Colonic mucosa (tissue), 4 donors: ENCODE measurements around the gene RIOX2. TPM values are rescaled to one million over a fixed set of nuclear protein-coding genes. Genes with fewer than 3 reads are reported as not detected.
"Not testable (repeated sequence)": the region's sequence is repeated elsewhere in the genome, so short reads cannot be mapped to it uniquely, and the experiment has no call there.

ENCODE experiments used
- DNase-seq: peaks from one replicate; pipeline ENCODE4 v3.0.0-alpha.2; 2020
- H3K27ac ChIP-seq: fragments of 200-600 bp; one replicate; pipeline ENCODE4 v1.8.0; 2021
- H3K27me3 ChIP-seq: fragments of 200-600 bp; one replicate; pipeline ENCODE4 v1.8.0; 2021
- H3K36me3 ChIP-seq: fragments of 200-600 bp; one replicate; pipeline ENCODE4 v1.8.0; 2021
- H3K4me1 ChIP-seq: fragments of 200-600 bp; one replicate; pipeline ENCODE4 v1.8.0; 2021; ENCODE audit warnings: mild to moderate bottlenecking
- H3K4me3 ChIP-seq: fragments of 200-600 bp; one replicate; pipeline ENCODE4 v1.8.0; 2021
- H3K9ac ChIP-seq, 2 donors: one replicate each; pipeline ENCODE4 v1.7.0; 2013; ENCODE audit warnings: control low read depth in 2 of 2, low read depth in 2 of 2, low read length in 2 of 2
- H3K9me3 ChIP-seq: fragments of 200-600 bp; one replicate; pipeline ENCODE4 v1.8.0; 2021
- intact Hi-C: fragments of 100-400 bp; cut with DNase I; formaldehyde crosslinking; loops from one replicate; pipeline ENCODE4 v1.14.1; 2022
- total RNA-seq, 2 donors: library from RNA; stranded (reverse); fragmentation: NEBNext Ultra II Directional in 1 of 2; extraction: Animal tissue kit (Norgen Biotek cat#: 25700) in 1 of 2; gene quantifications; one replicate each; pipeline ENCODE4 v1.2.1, GENCODE V29; 2021
- TF ChIP-seq, protein P1 (sequence below): fragments of 200-600 bp; IDR thresholded peaks from one replicate; pipeline ENCODE4 v1.8.0; 2022; ENCODE audit warnings: antibody characterized with exemption, mild to moderate bottlenecking
- donor health status: healthy.
- donor health status: DM: no; HTN: no; CAD: no.
- donor health status: DM: no; HTN: no; CAD: no.

The RIOX2 gene
- total RNA-seq, 2 donors from 2014 or later: 17.6 to 21.9 TPM

DNA sequence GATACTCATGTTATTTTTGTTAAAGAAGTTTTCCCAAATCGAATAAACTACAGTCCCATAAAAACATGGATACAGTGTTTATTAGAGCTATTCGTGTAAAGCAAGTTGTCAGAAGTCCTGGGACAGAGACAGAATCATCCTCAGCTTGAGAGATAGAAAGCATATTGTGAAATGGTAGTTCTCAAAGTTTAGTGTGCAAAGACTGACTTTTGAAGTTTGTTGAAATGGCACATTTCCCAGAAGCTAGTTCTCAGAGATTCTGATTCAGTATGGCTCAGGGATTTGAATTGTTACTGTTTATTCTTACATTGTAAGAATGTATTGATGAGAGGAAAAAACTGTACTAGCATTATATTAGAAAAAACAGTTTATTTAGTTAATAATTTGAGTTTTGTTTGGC, 40.7 kb upstream of the RIOX2 start:
- H3K27ac ChIP-seq: no peak overlapping the region

DNA sequence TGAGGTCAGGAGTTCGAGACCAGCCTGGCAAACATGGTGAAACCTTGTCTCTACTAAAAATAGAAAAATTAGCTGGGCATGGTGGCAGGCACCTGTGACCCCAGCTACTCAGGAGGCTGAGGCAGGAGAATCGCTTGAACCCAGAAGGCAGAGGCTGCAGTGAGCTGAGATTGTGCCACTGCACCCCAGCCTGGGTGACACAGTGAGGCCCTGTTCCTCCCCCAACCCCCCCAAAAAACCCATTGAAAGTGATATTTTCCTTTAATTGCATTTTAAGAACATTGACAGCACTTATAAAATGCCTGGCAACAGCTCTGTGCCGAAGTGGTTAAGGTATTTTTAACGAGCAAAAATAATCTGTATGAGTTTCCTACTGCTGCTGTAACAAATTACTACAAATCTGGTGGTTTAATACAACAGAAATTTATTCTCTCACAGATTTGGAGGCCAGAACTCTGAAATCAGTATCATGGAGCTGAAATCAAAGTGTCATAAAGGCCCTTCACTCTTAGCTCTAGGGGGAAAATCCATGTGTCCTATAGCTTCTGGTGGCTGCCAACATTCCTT, 38.7 kb upstream of the RIOX2 start:
- H3K36me3 ChIP-seq, H3K9ac ChIP-seq, H3K9me3 ChIP-seq, H3K27ac ChIP-seq, H3K4me3 ChIP-seq, intact Hi-C loops, DNase-seq, H3K4me1 ChIP-seq, H3K27me3 ChIP-seq: not testable (repeated sequence)

More for the DNA sequence above, 40.7 kb upstream of the RIOX2 start:
- Histone ChIP-seq H3K36me3 (no peaks in the 10 kb centered on the region), H3K9ac (no peak overlapping the region), H3K27me3 (no peaks in the 10 kb centered on the region), H3K4me3 (no peak overlapping the region), H3K9me3 (no peaks in the 10 kb centered on the region), H3K4me1 (no peaks in the 10 kb centered on the region)
- TF ChIP-seq, protein P1, sequence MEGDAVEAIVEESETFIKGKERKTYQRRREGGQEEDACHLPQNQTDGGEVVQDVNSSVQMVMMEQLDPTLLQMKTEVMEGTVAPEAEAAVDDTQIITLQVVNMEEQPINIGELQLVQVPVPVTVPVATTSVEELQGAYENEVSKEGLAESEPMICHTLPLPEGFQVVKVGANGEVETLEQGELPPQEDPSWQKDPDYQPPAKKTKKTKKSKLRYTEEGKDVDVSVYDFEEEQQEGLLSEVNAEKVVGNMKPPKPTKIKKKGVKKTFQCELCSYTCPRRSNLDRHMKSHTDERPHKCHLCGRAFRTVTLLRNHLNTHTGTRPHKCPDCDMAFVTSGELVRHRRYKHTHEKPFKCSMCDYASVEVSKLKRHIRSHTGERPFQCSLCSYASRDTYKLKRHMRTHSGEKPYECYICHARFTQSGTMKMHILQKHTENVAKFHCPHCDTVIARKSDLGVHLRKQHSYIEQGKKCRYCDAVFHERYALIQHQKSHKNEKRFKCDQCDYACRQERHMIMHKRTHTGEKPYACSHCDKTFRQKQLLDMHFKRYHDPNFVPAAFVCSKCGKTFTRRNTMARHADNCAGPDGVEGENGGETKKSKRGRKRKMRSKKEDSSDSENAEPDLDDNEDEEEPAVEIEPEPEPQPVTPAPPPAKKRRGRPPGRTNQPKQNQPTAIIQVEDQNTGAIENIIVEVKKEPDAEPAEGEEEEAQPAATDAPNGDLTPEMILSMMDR: no peak
- no peak for DNase-seq
- intact Hi-C loops: no loop called here

DNA sequence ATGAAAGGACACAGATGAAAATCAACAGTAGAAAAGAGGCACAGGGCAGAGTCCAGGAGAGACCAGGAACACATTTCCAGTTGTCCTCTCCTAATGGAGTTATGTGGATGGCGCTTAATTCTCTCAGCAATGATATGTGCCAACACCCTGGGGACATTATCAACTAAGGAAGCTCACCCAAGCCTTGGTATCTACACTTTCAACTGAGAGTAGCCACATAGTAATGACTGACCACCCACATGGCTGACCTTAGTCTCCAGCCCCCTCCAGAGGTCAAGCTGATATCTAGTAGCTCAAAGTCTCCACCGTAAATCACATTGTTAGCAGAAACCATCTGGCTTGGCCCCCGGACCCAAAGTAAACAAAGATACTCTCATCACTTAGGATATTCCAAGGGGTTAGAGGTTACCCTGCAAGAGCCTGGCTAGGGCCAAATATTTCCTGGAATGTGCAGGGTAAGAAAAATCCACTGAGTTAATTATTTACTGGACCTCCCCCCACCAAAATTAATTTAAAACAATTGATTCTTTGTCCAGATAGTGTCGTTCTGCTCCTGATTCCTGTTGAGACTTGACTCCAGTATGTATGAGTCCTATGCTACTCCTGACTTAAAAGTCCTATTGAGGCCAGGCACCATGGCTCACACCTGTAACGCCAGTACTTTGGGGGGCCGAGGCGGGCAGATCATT, 38.1 kb upstream of the RIOX2 start:
- no peaks in the 10 kb centered on the region for H3K9me3 ChIP-seq
- intact Hi-C loops: no loop called here
- H3K9ac ChIP-seq: no peak overlapping the region
- H3K36me3 ChIP-seq: no peaks in the 10 kb centered on the region
- no peak for DNase-seq
- H3K4me1 ChIP-seq: no peaks in the 10 kb centered on the region
- H3K4me3 ChIP-seq: no peak overlapping the region
- H3K27me3 ChIP-seq: no peaks in the 10 kb centered on the region
- no peak overlapping the region for H3K27ac ChIP-seq
- TF ChIP-seq, protein P1: no peak

DNA sequence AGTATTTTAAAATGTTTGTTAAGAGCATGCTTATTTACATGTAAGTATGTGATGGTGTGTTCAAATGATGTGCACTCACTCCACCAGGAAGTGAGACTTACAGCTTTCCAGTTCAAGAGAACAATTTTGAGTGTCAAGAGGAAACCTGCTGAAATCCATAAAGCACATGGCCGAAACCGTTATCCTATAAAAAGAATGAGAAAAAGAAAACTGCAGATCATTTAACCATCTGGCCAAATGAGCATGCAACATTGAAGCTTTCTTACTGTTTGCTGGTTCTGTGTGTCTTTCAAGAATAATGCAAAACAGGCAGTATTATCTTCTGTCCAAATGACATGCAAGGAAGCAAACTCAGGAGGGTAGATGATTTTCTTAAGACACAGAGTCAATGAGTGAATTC, 36.6 kb upstream of the RIOX2 start:
- H3K36me3 ChIP-seq: no peaks in the 10 kb centered on the region
- no peak overlapping the region for H3K27ac ChIP-seq
- H3K9me3 ChIP-seq: no peaks in the 10 kb centered on the region
- H3K4me3 ChIP-seq: no peak overlapping the region
- DNase-seq: no peak
- H3K27me3 ChIP-seq: no peaks in the 10 kb centered on the region
- TF ChIP-seq, protein P1: no peak
- no peaks in the 10 kb centered on the region for H3K4me1 ChIP-seq
- no peak overlapping the region for H3K9ac ChIP-seq
- intact Hi-C loops: no loop called here

DNA sequence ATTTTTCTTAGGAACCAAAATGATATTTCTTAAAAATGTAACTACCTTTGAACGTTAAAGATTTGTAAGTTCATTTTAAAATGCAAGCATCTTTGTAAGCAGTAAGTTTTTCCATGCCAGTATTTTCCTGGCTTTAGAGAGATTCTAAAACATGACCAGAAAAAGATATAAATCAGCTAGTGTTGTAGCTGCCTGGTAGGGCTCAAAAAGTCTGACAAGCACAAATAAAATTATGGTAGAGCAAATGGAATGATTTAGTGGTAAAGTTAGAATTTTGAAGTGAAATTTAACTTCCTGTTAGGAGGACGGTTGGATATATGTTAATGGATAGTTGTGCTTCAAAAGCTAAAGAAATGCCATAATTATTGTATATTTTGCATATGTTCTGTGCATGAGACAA, 33.2 kb upstream of the RIOX2 start:
- H3K4me1 ChIP-seq: no peaks in the 10 kb centered on the region
- no peak for DNase-seq
- no peaks in the 10 kb centered on the region for H3K9me3 ChIP-seq
- intact Hi-C loops: no loop called here
- H3K36me3 ChIP-seq: no peaks in the 10 kb centered on the region
- no peaks in the 10 kb centered on the region for H3K27me3 ChIP-seq
- no peak overlapping the region for H3K4me3 ChIP-seq
- H3K9ac ChIP-seq: no peak overlapping the region
- TF ChIP-seq, protein P1: no peak
- H3K27ac ChIP-seq: no peak overlapping the region

DNA sequence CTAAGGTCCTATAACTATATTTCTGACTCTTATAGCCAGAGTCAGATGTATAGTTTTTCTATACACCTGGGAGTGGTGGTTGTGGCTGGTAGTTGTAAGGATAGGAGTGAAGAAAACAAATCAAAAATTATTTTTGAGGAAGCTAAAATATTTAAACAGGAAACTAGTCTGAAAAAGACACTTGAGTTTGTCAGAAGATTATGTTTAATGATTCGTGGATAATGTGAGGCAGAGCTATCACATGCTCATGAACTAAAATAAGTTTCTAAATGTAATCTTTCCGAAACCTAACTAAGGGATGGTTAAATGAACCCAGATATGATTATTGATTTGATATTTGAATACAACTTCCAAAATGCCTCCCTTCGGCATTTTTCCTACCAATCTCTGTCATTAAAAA, 32.5 kb upstream of the RIOX2 start:
- H3K9ac ChIP-seq: no peak overlapping the region
- TF ChIP-seq, protein P1: no peak
- H3K4me1 ChIP-seq: no peaks in the 10 kb centered on the region
- no peaks in the 10 kb centered on the region for H3K9me3 ChIP-seq
- no peak for DNase-seq
- no peaks in the 10 kb centered on the region for H3K27me3 ChIP-seq
- H3K36me3 ChIP-seq: no peaks in the 10 kb centered on the region
- H3K27ac ChIP-seq: no peak overlapping the region
- intact Hi-C loops: no loop called here
- H3K4me3 ChIP-seq: no peak overlapping the region
